ENCODE measurements around the gene LRG1.
"Not testable (repeated sequence)": the region's sequence is repeated elsewhere in the genome, so short reads cannot be mapped to it uniquely, and the experiment has no call there.

Gene LRG1

DNA sequence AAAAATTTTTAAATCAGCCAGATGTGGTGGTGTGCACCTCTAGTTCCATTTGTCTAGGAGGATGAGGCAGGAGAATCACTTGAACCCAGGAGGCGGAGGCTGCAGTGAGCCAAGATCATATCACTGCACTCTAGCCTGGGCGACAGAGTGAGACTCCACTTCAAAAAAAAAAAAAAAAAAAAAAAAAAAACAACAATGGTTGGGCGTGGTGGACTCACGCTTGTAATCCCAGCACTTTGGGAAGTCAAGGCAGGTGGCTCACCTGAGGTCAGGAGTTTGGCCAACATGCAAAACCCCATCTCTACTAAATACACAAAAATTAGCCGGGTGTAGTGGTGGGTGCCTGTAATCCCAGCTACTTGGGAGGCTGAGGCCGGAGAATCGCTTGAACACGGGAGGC is 12.5 kb downstream of the LRG1 start:
- not testable (repeated sequence) for H3K9me3 ChIP-seq (ENCODE audit: control insufficient read depth in 2 of 2, low read length in 2 of 2); H3K27me3 ChIP-seq (ENCODE audit: control insufficient read depth in 2 of 2, insufficient read depth in 2 of 2, low read length in 2 of 2); H3K9ac ChIP-seq (ENCODE audit: low read depth in 1 of 2, low read length in 2 of 2); H3K36me3 ChIP-seq (ENCODE audit: control insufficient read depth in 2 of 2, insufficient read depth in 2 of 2, low read length in 2 of 2); H3K4me1 ChIP-seq (ENCODE audit: control insufficient read depth in 2 of 2, insufficient read depth in 2 of 2, low read length in 2 of 2); H3K4me3 ChIP-seq (ENCODE audit: low read length in 2 of 2); H3K27ac ChIP-seq (ENCODE audit: low read depth in 2 of 2, low read length in 2 of 2)

DNA sequence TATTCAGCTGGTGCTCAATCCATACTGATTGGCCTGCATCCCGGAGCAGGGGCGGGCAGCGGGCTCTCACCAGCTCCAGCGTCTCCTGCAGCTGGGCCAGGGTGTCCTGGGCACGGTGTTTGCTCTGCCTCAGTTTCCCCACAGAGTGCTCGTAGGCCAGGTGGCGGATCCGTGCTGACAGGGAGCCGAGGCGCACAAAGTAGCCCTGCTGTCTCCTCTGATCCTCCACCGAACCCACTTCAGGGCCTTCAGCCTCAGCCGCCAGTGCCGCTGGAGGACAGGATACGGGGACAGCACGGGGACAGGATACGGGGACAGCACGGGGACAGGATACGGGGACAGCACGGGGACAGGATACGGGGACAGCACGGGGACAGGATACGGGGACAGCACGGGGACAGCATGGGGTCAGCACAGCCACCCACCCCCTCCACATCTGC is 14.3 kb downstream of the LRG1 start:
- H3K36me3 ChIP-seq (ENCODE audit: control insufficient read depth in 2 of 2, insufficient read depth in 2 of 2, low read length in 2 of 2) = no peaks in the 10 kb centered on the region
- H3K9me3 ChIP-seq (ENCODE audit: control insufficient read depth in 2 of 2, low read length in 2 of 2) = no peaks in the 10 kb centered on the region
- no peaks in the 10 kb centered on the region for H3K4me1 ChIP-seq (ENCODE audit: control insufficient read depth in 2 of 2, insufficient read depth in 2 of 2, low read length in 2 of 2)
- H3K4me3 ChIP-seq (ENCODE audit: low read length in 2 of 2) = no peak overlapping the region
- no peak overlapping the region for H3K9ac ChIP-seq (ENCODE audit: low read depth in 1 of 2, low read length in 2 of 2)
- no peaks in the 10 kb centered on the region for H3K27me3 ChIP-seq (ENCODE audit: control insufficient read depth in 2 of 2, insufficient read depth in 2 of 2, low read length in 2 of 2)
- no peak overlapping the region for H3K27ac ChIP-seq (ENCODE audit: low read depth in 2 of 2, low read length in 2 of 2)

DNA sequence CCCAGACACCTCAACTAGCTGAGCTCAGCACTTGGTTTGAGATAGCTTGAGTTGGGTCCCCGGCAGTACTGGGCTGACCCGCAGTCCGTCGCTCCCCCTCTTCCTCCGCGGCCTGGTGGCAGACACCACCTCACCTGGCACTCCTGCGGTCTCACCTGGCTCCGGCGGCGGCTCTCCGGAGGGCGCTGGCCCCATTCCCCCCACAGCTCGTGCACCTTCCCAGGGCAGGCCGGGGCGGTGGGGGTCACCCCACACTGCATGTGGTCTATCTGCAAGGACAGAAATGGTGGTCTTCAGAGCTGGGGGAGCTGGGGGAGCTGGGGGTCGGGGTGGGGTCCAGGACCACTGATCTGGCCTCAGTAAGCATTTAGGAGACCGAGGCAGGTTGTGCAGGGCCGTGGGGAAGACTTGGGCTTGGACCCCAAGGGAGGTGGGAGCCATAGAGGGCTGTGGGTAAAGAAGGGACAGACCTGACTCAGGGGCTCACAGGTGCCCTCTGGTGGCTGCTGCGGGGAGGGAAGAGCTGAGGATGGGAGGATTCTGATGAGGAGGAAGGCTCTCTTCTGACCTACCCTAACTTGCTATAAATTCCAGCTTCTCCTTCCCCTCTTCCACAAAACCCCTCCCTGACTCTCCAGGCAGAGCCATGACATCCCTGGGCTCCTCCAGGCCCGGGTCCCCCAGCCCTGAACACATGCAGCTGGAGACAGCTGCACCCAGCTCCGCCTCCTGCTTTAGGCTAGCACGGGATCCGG is 14.9 kb downstream of the LRG1 start:
- H3K9me3 ChIP-seq (ENCODE audit: control insufficient read depth in 2 of 2, low read length in 2 of 2) = no peaks in the 10 kb centered on the region
- no peak overlapping the region for H3K4me3 ChIP-seq (ENCODE audit: low read length in 2 of 2)
- no peak overlapping the region for H3K9ac ChIP-seq (ENCODE audit: low read depth in 1 of 2, low read length in 2 of 2)
- no peaks in the 10 kb centered on the region for H3K36me3 ChIP-seq (ENCODE audit: control insufficient read depth in 2 of 2, insufficient read depth in 2 of 2, low read length in 2 of 2)
- H3K27me3 ChIP-seq (ENCODE audit: control insufficient read depth in 2 of 2, insufficient read depth in 2 of 2, low read length in 2 of 2) = no peaks in the 10 kb centered on the region
- no peaks in the 10 kb centered on the region for H3K4me1 ChIP-seq (ENCODE audit: control insufficient read depth in 2 of 2, insufficient read depth in 2 of 2, low read length in 2 of 2)
- no peak overlapping the region for H3K27ac ChIP-seq (ENCODE audit: low read depth in 2 of 2, low read length in 2 of 2)

DNA sequence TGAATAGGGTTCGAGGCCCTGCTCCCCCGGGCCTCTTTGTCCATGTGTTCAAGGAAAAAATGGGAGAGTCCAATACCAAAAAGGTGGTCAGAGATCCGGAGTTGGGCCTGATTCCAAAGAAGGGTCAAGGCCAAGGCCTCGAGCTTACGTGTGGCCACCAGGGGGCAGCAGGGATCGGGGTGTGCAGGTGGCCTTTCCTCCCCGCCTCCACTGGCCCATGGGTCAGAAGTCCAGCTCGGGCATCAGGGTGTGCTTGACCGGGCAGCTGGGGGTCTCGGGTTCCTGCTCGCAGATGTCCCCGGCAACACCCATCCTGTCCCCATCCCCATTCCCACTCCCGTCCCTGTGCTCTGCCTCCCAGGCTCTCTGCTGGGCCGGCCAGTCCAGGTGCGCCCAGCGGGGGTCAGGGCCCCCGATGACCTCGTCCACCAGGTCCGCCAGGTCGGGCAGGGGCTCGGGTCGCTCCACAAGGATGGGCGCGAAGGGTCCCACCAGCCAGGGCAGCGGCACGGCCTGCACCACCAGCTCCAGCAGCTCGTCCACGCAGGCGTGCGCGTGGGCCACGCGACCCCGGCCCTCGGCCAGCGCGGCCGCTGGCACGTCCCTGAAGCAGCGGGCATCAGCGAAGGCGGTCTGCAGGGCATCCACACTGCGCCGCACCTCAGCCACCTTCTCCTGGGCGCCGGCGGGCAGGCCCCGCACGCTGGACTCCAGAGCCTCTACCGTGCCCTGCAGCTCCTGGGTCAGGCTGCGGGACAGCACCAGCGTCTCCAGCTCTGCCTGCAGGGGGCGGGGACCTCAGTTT is 16.3 kb downstream of the LRG1 start:
- Histone ChIP-seq H3K4me1 (ENCODE audit: control insufficient read depth in 2 of 2, insufficient read depth in 2 of 2, low read length in 2 of 2) (no peaks in the 10 kb centered on the region), H3K9ac (ENCODE audit: low read depth in 1 of 2, low read length in 2 of 2) (no peak overlapping the region), H3K27me3 (ENCODE audit: control insufficient read depth in 2 of 2, insufficient read depth in 2 of 2, low read length in 2 of 2) (no peaks in the 10 kb centered on the region), H3K27ac (ENCODE audit: low read depth in 2 of 2, low read length in 2 of 2) (no peak overlapping the region), H3K9me3 (ENCODE audit: control insufficient read depth in 2 of 2, low read length in 2 of 2) (no peaks in the 10 kb centered on the region), H3K36me3 (ENCODE audit: control insufficient read depth in 2 of 2, insufficient read depth in 2 of 2, low read length in 2 of 2) (no peaks in the 10 kb centered on the region), H3K4me3 (ENCODE audit: low read length in 2 of 2) (no peak overlapping the region)

DNA sequence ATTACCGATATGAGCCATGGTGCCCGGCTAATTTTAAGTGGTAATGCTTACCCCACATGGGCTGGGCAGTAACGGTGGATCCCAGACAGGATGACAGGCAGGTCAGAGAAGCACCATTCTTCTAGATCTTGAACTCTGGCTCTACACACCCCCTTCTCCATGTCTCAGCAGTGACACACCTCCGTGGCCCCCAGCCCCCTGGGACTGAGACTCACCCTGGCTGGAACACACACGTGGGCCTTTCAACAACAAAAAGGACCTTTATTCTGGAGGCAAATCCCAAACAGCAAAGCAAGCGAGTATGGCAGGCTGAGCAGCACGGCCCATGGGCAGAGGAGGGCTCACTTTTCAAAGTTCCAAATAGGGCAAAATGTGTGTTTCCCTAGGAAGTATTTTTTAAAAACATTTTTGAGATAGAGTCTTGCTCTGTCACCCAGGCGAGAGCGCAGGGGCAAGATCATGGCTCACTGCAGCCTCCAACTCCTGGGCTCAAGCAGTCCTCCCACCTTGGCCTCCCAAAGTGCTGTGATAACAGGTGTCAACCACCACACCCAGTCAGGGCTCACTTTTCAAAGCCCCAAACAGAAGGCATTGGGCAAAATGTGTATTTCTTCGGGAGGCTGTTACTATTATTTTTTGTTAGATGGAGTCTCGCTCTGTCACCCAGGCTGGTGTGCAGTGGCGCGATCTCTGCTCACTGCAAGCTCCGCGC is 17.4 kb downstream of the LRG1 start:
- no peaks in the 10 kb centered on the region for H3K27me3 ChIP-seq (ENCODE audit: control insufficient read depth in 2 of 2, insufficient read depth in 2 of 2, low read length in 2 of 2)
- H3K27ac ChIP-seq (ENCODE audit: low read depth in 2 of 2, low read length in 2 of 2) = no peak overlapping the region
- no peaks in the 10 kb centered on the region for H3K4me1 ChIP-seq (ENCODE audit: control insufficient read depth in 2 of 2, insufficient read depth in 2 of 2, low read length in 2 of 2)
- no peaks in the 10 kb centered on the region for H3K36me3 ChIP-seq (ENCODE audit: control insufficient read depth in 2 of 2, insufficient read depth in 2 of 2, low read length in 2 of 2)
- no peaks in the 10 kb centered on the region for H3K9me3 ChIP-seq (ENCODE audit: control insufficient read depth in 2 of 2, low read length in 2 of 2)
- no peak overlapping the region for H3K9ac ChIP-seq (ENCODE audit: low read depth in 1 of 2, low read length in 2 of 2)
- no peak overlapping the region for H3K4me3 ChIP-seq (ENCODE audit: low read length in 2 of 2)

DNA sequence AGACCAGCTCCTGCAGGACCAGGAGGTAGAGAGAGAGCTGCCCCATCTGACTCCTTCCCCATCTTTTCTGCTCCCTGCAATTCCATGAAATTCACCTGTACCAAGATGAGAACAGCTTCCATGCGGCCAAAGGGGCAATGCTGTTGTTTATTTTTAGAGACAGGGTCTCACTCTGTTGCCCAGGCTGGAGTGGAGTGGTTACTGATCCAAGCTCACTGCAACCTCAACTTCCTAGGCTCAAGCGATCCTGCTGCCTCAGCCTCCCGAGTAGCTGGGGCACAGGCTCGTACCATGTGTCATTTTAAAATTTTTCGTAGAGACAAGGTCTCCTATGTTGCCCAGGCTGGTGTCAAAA is 18.0 kb downstream of the LRG1 start:
- no peak overlapping the region for H3K4me3 ChIP-seq (ENCODE audit: low read length in 2 of 2)
- no peaks in the 10 kb centered on the region for H3K27me3 ChIP-seq (ENCODE audit: control insufficient read depth in 2 of 2, insufficient read depth in 2 of 2, low read length in 2 of 2)
- no peaks in the 10 kb centered on the region for H3K9me3 ChIP-seq (ENCODE audit: control insufficient read depth in 2 of 2, low read length in 2 of 2)
- no peaks in the 10 kb centered on the region for H3K4me1 ChIP-seq (ENCODE audit: control insufficient read depth in 2 of 2, insufficient read depth in 2 of 2, low read length in 2 of 2)
- no peak overlapping the region for H3K9ac ChIP-seq (ENCODE audit: low read depth in 1 of 2, low read length in 2 of 2)
- no peaks in the 10 kb centered on the region for H3K36me3 ChIP-seq (ENCODE audit: control insufficient read depth in 2 of 2, insufficient read depth in 2 of 2, low read length in 2 of 2)
- no peak overlapping the region for H3K27ac ChIP-seq (ENCODE audit: low read depth in 2 of 2, low read length in 2 of 2)

DNA sequence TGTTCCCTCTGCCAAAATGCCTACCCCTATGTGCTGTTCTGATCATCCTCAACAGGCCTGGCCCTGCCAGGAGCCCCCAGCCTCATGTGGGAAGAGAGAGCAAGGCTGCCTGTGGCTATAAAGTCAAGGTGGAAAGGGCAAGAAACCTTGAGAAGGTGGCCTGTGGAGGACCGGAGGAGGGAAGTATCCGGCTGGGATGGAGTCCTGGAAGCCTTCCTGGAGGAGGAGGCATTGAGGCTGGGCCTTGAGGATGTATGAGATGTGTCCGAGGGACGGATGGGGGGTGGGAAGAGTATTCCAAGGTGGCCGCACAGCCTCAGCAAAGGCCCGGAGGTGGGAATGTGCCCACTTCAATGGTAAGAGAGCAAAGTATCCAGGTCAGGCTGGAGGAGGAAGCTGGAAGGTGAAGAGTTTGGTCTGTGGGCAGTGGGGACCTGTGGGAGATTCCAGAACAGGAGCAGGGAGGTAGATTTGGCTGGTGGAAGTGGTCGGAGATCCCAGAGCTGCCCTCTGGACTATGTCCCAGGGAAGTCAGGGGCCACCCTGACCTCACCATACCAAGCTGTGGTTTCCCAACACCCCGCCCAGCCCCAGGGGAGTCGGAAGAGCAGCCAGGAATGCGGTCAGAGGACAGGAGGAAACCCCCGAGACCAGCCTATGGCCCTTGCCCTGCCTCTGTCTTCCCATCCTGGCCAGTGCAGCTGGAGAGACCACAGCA is 18.5 kb downstream of the LRG1 start:
- no peaks in the 10 kb centered on the region for H3K4me1 ChIP-seq (ENCODE audit: control insufficient read depth in 2 of 2, insufficient read depth in 2 of 2, low read length in 2 of 2)
- no peaks in the 10 kb centered on the region for H3K36me3 ChIP-seq (ENCODE audit: control insufficient read depth in 2 of 2, insufficient read depth in 2 of 2, low read length in 2 of 2)
- H3K9ac ChIP-seq (ENCODE audit: low read depth in 1 of 2, low read length in 2 of 2) = no peak overlapping the region
- no peaks in the 10 kb centered on the region for H3K27me3 ChIP-seq (ENCODE audit: control insufficient read depth in 2 of 2, insufficient read depth in 2 of 2, low read length in 2 of 2)
- no peak overlapping the region for H3K4me3 ChIP-seq (ENCODE audit: low read length in 2 of 2)
- no peaks in the 10 kb centered on the region for H3K9me3 ChIP-seq (ENCODE audit: control insufficient read depth in 2 of 2, low read length in 2 of 2)
- H3K27ac ChIP-seq (ENCODE audit: low read depth in 2 of 2, low read length in 2 of 2) = no peak overlapping the region

DNA sequence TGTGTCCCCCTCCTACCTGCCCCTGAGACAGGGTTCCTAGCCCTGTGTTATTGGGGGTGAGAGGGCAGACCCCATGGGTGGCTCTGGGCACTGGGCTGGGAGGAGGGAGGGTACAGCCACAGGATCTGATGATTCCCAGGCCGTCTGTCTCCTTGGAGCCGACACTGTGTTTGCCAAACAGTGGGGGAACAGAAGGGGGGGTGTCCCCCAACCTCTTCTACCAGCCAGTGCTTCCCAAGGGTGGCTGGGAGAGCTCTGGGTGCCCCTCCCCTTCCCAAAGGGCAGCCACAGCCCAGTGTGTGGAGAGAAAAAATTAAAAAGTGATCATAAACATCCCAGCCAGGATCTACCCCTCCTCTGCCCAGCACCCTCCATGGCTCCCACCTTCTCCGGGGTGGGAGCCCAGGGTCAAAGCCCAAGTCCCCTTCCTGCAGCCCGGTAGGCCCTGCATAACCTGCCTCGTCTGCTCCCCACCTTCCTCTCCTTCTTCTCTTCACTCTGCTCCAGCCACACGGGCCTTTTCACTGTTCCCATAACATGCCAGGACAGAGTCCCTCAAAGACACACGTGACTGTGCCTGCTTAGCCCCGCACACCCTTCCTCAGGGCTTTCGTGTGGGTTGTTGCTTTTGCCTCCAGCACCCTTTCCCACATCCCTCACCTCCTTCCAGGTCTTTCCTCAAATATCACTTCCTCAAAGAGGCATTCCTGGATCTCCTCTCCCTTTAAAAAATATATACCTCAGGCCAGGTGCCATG is 20.1 kb downstream of the LRG1 start:
- H3K27ac ChIP-seq (ENCODE audit: low read depth in 2 of 2, low read length in 2 of 2) = peak overlapping the region in 1 of 2 donors; percentile 72
- H3K36me3 ChIP-seq (ENCODE audit: control insufficient read depth in 2 of 2, insufficient read depth in 2 of 2, low read length in 2 of 2) = no peaks in the 10 kb centered on the region
- H3K9ac ChIP-seq (ENCODE audit: low read depth in 1 of 2, low read length in 2 of 2) = no peak overlapping the region
- H3K9me3 ChIP-seq (ENCODE audit: control insufficient read depth in 2 of 2, low read length in 2 of 2) = no peaks in the 10 kb centered on the region
- no peaks in the 10 kb centered on the region for H3K4me1 ChIP-seq (ENCODE audit: control insufficient read depth in 2 of 2, insufficient read depth in 2 of 2, low read length in 2 of 2)
- no peak overlapping the region for H3K4me3 ChIP-seq (ENCODE audit: low read length in 2 of 2)
- H3K27me3 ChIP-seq (ENCODE audit: control insufficient read depth in 2 of 2, insufficient read depth in 2 of 2, low read length in 2 of 2) = no peaks in the 10 kb centered on the region

DNA sequence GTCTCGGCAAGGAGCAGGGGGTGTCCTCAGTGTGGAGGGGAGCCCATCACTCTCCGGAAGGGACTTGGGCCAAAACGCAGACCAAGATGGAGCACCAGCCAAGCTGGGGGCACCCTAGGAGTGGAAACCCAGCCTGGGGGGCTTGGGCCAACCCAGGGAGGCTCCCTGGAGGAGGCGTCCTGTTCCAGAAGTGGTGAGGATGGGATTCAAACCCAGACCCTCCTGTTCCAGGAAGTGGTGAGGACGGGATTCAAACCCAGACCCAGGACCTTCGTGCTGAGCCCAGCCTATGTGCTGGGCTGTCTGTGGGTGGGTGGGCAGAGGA is 20.7 kb downstream of the LRG1 start:
- H3K4me1 ChIP-seq (ENCODE audit: control insufficient read depth in 2 of 2, insufficient read depth in 2 of 2, low read length in 2 of 2) = no peaks in the 10 kb centered on the region
- H3K9ac ChIP-seq (ENCODE audit: low read depth in 1 of 2, low read length in 2 of 2) = peak overlapping the region in 1 of 2 donors; percentile 2
- H3K4me3 ChIP-seq (ENCODE audit: low read length in 2 of 2) = no peak overlapping the region
- no peaks in the 10 kb centered on the region for H3K9me3 ChIP-seq (ENCODE audit: control insufficient read depth in 2 of 2, low read length in 2 of 2)
- peak overlapping the region in 1 of 2 donors; percentile 72 for H3K27ac ChIP-seq (ENCODE audit: low read depth in 2 of 2, low read length in 2 of 2)
- H3K27me3 ChIP-seq (ENCODE audit: control insufficient read depth in 2 of 2, insufficient read depth in 2 of 2, low read length in 2 of 2) = no peaks in the 10 kb centered on the region
- H3K36me3 ChIP-seq (ENCODE audit: control insufficient read depth in 2 of 2, insufficient read depth in 2 of 2, low read length in 2 of 2) = no peaks in the 10 kb centered on the region

All from mucosa of rectum (tissue), 2 donors.